ENCODE results near the gene PBX4.

Gene PBX4

GRCh38 chr19:19647037-19647835 lies 28.7 kb upstream of the PBX4 start:
- no peak for DNase-seq

- no peak for DNase-seq
Observed at GRCh38 chr19:19645233-19645870, 26.9 kb upstream of the PBX4 start.

GRCh38 chr19:19644054-19644388 lies 25.5 kb upstream of the PBX4 start:
- no peak for DNase-seq

GRCh38 chr19:19643158-19644053 lies 24.9 kb upstream of the PBX4 start, which contains the start of gene GMIP:
Gene GMIP, minus strand, starts transcription at chr19:19643657. Its CDS starts 128 bp downstream, at chr19:19643529.
- peak; percentile 42 to 55 for DNase-seq

GRCh38 chr19:19642506-19643157 lies 24.1 kb upstream of the PBX4 start:
- no peak for DNase-seq

- DNase-seq: no peak
Observed at GRCh38 chr19:19637523-19638251, 19.2 kb upstream of the PBX4 start.

- no peak for DNase-seq
Observed at GRCh38 chr19:19637186-19637522, 18.7 kb upstream of the PBX4 start.

GRCh38 chr19:19636573-19637185 lies 18.2 kb upstream of the PBX4 start:
- DNase-seq: no peak

GRCh38 chr19:19635313-19635702 lies 16.8 kb upstream of the PBX4 start:
- no peak for DNase-seq

- DNase-seq: no peak
Observed at GRCh38 chr19:19634516-19635312, 16.2 kb upstream of the PBX4 start.

- DNase-seq: no peak
Observed at GRCh38 chr19:19633711-19634515, 15.4 kb upstream of the PBX4 start.

- no peak for DNase-seq
Observed at GRCh38 chr19:19632661-19633060, 14.2 kb upstream of the PBX4 start.

GRCh38 chr19:19631346-19631745 lies 12.9 kb upstream of the PBX4 start:
- no peak for DNase-seq

- no peak for DNase-seq
Observed at GRCh38 chr19:19630426-19630825, 11.9 kb upstream of the PBX4 start.

GRCh38 chr19:19630062-19630414 lies 11.6 kb upstream of the PBX4 start:
- no peak for DNase-seq

- peak; percentile 26 to 50 for DNase-seq
Observed at GRCh38 chr19:19628501-19629134, 10.1 kb upstream of the PBX4 start.

GRCh38 chr19:19627621-19628500 lies 9.4 kb upstream of the PBX4 start, which contains the start of gene LPAR2:
Gene LPAR2, minus strand, starts transcription at chr19:19628220. Its CDS starts 945 bp downstream, at chr19:19627275.
- DNase-seq: peak; percentile 50 to 64

Data from NCI-H2081 (cell line).